Caco-2 (cell line): ENCODE data around the gene STK33. TPM values are rescaled to one million over a fixed set of nuclear protein-coding genes. Genes with fewer than 3 reads are reported as not detected.

Source experiments
- BruUV-seq: library from RNA; stranded (reverse); fragments of 400-500 nt; replicated peaks from 2 replicates; lab custom pipeline; 2021; lab: Mats Ljungman, UMichigan
- CTCF ChIA-PET: fragments of 300-600 bp; sonication (Branson Sonifier 250); formaldehyde crosslinking; loops from one replicate; lab custom pipeline; 2022; ENCODE audit warnings: antibody characterized with exemption; lab: Charles Lee
- POLR2A ChIA-PET: fragments of 300-600 bp; sonication (Branson Sonifier 250); formaldehyde crosslinking; loops from one replicate; lab custom pipeline; 2022; ENCODE audit warnings: antibody characterized with exemption; lab: Charles Lee
- DNase-seq, 2 experiments: peaks; one replicate each; pipeline versions ENCODE4 v3.0.0 to v3.0.0-alpha.2; 2020 to 2022
- H3K27me3 ChIP-seq: replicated peaks from 2 replicates; pipeline ENCODE4 v1.6.0; 2011; ENCODE audit warnings: low read length; ENCODE audit not compliant: control insufficient read depth, insufficient read depth
- H3K36me3 ChIP-seq: 2 replicates; pipeline ENCODE4 v1.5.1; 2011; ENCODE audit warnings: low read length; ENCODE audit not compliant: control insufficient read depth, insufficient read depth
- H3K4me1 ChIP-seq: fragments of 250-450 bp; sonication (Bioruptor Pico); 2 replicates; pipeline ENCODE4 v1.5.1; 2020; ENCODE audit warnings: mild to moderate bottlenecking
- H3K4me3 ChIP-seq: 2 replicates; pipeline ENCODE4 v1.5.1; 2011; ENCODE audit warnings: low read depth, mild to moderate bottlenecking, control low read depth, low read length
- H3K9me3 ChIP-seq: fragments of 250-450 bp; sonication (Bioruptor Pico); 2 replicates; pipeline ENCODE4 v1.5.1; 2020; ENCODE audit warnings: mild to moderate bottlenecking, moderate library complexity
- H3K27ac Mint-ChIP-seq: one replicate; pipeline ENCODE4 v1.8.0; 2022; ENCODE audit warnings: mixed read lengths; ENCODE audit not compliant: unreplicated experiment
- H3K27me3 Mint-ChIP-seq: one replicate; pipeline ENCODE4 v1.8.0; 2022; ENCODE audit warnings: mixed read lengths; ENCODE audit not compliant: insufficient read depth, unreplicated experiment
- H3K36me3 Mint-ChIP-seq: one replicate; pipeline ENCODE4 v1.8.0; 2022; ENCODE audit warnings: mild to moderate bottlenecking, mixed read lengths; ENCODE audit not compliant: insufficient read depth, unreplicated experiment
- H3K4me1 Mint-ChIP-seq: one replicate; pipeline ENCODE4 v1.8.0; 2022; ENCODE audit warnings: low read depth, mixed read lengths; ENCODE audit not compliant: unreplicated experiment
- H3K4me3 Mint-ChIP-seq: one replicate; pipeline ENCODE4 v1.8.0; 2022; ENCODE audit warnings: mild to moderate bottlenecking, moderate library complexity, mixed read lengths; ENCODE audit not compliant: unreplicated experiment
- H3K9me3 Mint-ChIP-seq: one replicate; pipeline ENCODE4 v1.8.0; 2022; ENCODE audit warnings: mixed read lengths; ENCODE audit not compliant: unreplicated experiment
- CTCF ChIP-seq, 2 experiments: fragments of 200-600 bp in 1 of 2; IDR thresholded peaks; 1 replicate in 1 of 2; 2 replicates in 1 of 2; pipeline versions ENCODE4 v1.5.1 to v1.8.0; 2011 to 2022; ENCODE audit warnings: antibody characterized with exemption in 1 of 2, control low read depth in 1 of 2, inconsistent platforms in 1 of 2, low read depth in 1 of 2, low read length in 1 of 2, mild to moderate bottlenecking in 1 of 2, moderate library complexity in 1 of 2; ENCODE audit not compliant: insufficient read depth in 1 of 2, severe bottlenecking in 1 of 2, unreplicated experiment in 1 of 2
- intact Hi-C: fragments of 100-400 bp; cut with micrococcal nuclease; formaldehyde crosslinking; loops from one replicate; pipeline ENCODE4 v1.10.0; 2022; ENCODE audit not compliant: unreplicated experiment
- total RNA-seq: library from RNA; stranded (reverse); gene quantifications from 2 replicates; pipeline ENCODE4 v1.2.3, GENCODE V29; 2022

Gene STK33
- total RNA-seq, 1 experiment from 2014 or later: 0.98 TPM

- H3K27me3 Mint-ChIP-seq: no peaks in the 10 kb centered on the region
- H3K4me1 ChIP-seq: peaks cover 12% of the 10 kb centered on the region
- no peaks in the 10 kb centered on the region for H3K9me3 ChIP-seq
- ChIA-PET POLR2A (no interaction called here), CTCF (no interaction called here)
- H3K4me3 Mint-ChIP-seq: no peak overlapping the region
- no TSS peak for BruUV-seq
- peaks cover 12% of the 10 kb centered on the region for H3K9me3 Mint-ChIP-seq
- no peak overlapping the region for H3K27ac Mint-ChIP-seq
- no peak for TF ChIP-seq CTCF (IDR thresholded peaks at IDR 0.05; ENCODE audit: insufficient read depth in 1 of 2, low read depth in 1 of 2, low read length in 1 of 2, severe bottlenecking in 1 of 2, unreplicated experiment in 1 of 2)
- intact Hi-C loops: no loop called here
- no peaks in the 10 kb centered on the region for H3K36me3 ChIP-seq
- no peak overlapping the region for H3K4me3 ChIP-seq
- DNase-seq: no peak
- H3K4me1 Mint-ChIP-seq: peaks cover 10% of the 10 kb centered on the region
- H3K36me3 Mint-ChIP-seq: no peaks in the 10 kb centered on the region
- H3K27me3 ChIP-seq: no peaks in the 10 kb centered on the region
Measured at GRCh38 chr11:8389029-8389996, 204.7 kb downstream of the STK33 start.

- Histone ChIP-seq H3K9me3 (no peaks in the 10 kb centered on the region), H3K4me3 (no peak overlapping the region), H3K4me1 (peaks cover 12% of the 10 kb centered on the region), H3K27me3 (no peaks in the 10 kb centered on the region), H3K36me3 (no peaks in the 10 kb centered on the region)
- H3K27me3 Mint-ChIP-seq: no peaks in the 10 kb centered on the region
- no peak for DNase-seq
- no peak overlapping the region for H3K27ac Mint-ChIP-seq
- ChIA-PET POLR2A (no interaction called here), CTCF (no interaction called here)
- TF ChIP-seq CTCF (IDR thresholded peaks at IDR 0.05; ENCODE audit: insufficient read depth in 1 of 2, low read depth in 1 of 2, low read length in 1 of 2, severe bottlenecking in 1 of 2, unreplicated experiment in 1 of 2): no peak
- intact Hi-C loops: no loop called here
- no TSS peak for BruUV-seq
- peaks cover 10% of the 10 kb centered on the region for H3K4me1 Mint-ChIP-seq
- no peak overlapping the region for H3K4me3 Mint-ChIP-seq
- H3K9me3 Mint-ChIP-seq: peaks cover 12% of the 10 kb centered on the region
- H3K36me3 Mint-ChIP-seq: no peaks in the 10 kb centered on the region
Measured at GRCh38 chr11:8387693-8388092, 206.3 kb downstream of the STK33 start.

- Histone ChIP-seq H3K27me3 (no peaks in the 10 kb centered on the region), H3K36me3 (no peaks in the 10 kb centered on the region), H3K4me3 (no peak overlapping the region), H3K4me1 (peaks cover 12% of the 10 kb centered on the region), H3K9me3 (no peaks in the 10 kb centered on the region)
- H3K4me1 Mint-ChIP-seq: peaks cover 10% of the 10 kb centered on the region
- BruUV-seq: no TSS peak
- H3K27ac Mint-ChIP-seq: no peak overlapping the region
- intact Hi-C loops: no loop called here
- H3K4me3 Mint-ChIP-seq: no peak overlapping the region
- TF ChIP-seq CTCF (IDR thresholded peaks at IDR 0.05; ENCODE audit: insufficient read depth in 1 of 2, low read depth in 1 of 2, low read length in 1 of 2, severe bottlenecking in 1 of 2, unreplicated experiment in 1 of 2): no peak
- H3K36me3 Mint-ChIP-seq: no peaks in the 10 kb centered on the region
- CTCF ChIA-PET: no interaction called here
- no peaks in the 10 kb centered on the region for H3K27me3 Mint-ChIP-seq
- DNase-seq: no peak
- POLR2A ChIA-PET: no interaction called here
- peaks cover 12% of the 10 kb centered on the region for H3K9me3 Mint-ChIP-seq
Measured at GRCh38 chr11:8387141-8387540, 206.9 kb downstream of the STK33 start.
